HEK293T (cell line): Measurements from ENCODE around the gene USP9X.

Experiments used
- CTCF ChIA-PET: fragments of 350-600 bp; formaldehyde crosslinking; extraction: SDS; loops from one replicate; lab custom pipeline; 2021; ENCODE audit warnings: antibody characterized with exemption, inconsistent platforms; lab: Yijun Ruan, JAX
- POLR2A ChIA-PET: fragments of 350-600 bp; formaldehyde crosslinking; extraction: SDS; loops from one replicate; lab custom pipeline; 2020; ENCODE audit warnings: antibody characterized with exemption, inconsistent platforms; lab: Yijun Ruan, JAX
- DNase-seq: peaks from one replicate; pipeline ENCODE4 v3.0.0; 2012; ENCODE audit warnings: mixed read lengths; ENCODE audit errors: extremely low spot score
- ARNT ChIP-seq: fragments of 450-650 bp; IDR thresholded peaks from 2 replicates; pipeline ENCODE4 v1.6.1; 2017; ENCODE audit warnings: mild to moderate bottlenecking
- BHLHE40 ChIP-seq: fragments of 450-650 bp; IDR thresholded peaks from 2 replicates; pipeline ENCODE4 v1.6.1; 2016; ENCODE audit warnings: mild to moderate bottlenecking, moderate library complexity, borderline replicate concordance
- CTBP1 ChIP-seq: fragments of 450-650 bp; IDR thresholded peaks from 2 replicates; pipeline ENCODE4 v1.6.1; 2016; ENCODE audit warnings: borderline replicate concordance
- ELF4 ChIP-seq: fragments of 450-650 bp; IDR thresholded peaks from 2 replicates; pipeline ENCODE4 v1.6.1; 2017; ENCODE audit warnings: antibody characterized with exemption
- FOXA1 ChIP-seq: fragments of 450-650 bp; IDR thresholded peaks from 2 replicates; pipeline ENCODE4 v1.6.1; 2016; ENCODE audit warnings: mild to moderate bottlenecking
- FOXK2 ChIP-seq: fragments of 450-650 bp; IDR thresholded peaks from 2 replicates; pipeline ENCODE4 v1.6.1; 2016; ENCODE audit warnings: mild to moderate bottlenecking
- FOXM1 ChIP-seq: fragments of 450-650 bp; IDR thresholded peaks from 2 replicates; pipeline ENCODE4 v1.6.1; 2017; ENCODE audit warnings: mild to moderate bottlenecking, borderline replicate concordance
- HDGF ChIP-seq: fragments of 450-650 bp; IDR thresholded peaks from 2 replicates; pipeline ENCODE4 v1.6.1; 2017; ENCODE audit warnings: antibody characterized with exemption, borderline replicate concordance
- L3MBTL2 ChIP-seq: fragments of 450-650 bp; conservative IDR thresholded peaks from 2 replicates; pipeline ENCODE4 v1.6.1; 2016; ENCODE audit warnings: mild to moderate bottlenecking
- LEF1 ChIP-seq: fragments of 450-650 bp; IDR thresholded peaks from 2 replicates; pipeline ENCODE4 v1.6.1; 2017; ENCODE audit warnings: mild to moderate bottlenecking, borderline replicate concordance
- NFRKB ChIP-seq: fragments of 450-650 bp; IDR thresholded peaks from 2 replicates; pipeline ENCODE4 v1.6.1; 2016; ENCODE audit warnings: mild to moderate bottlenecking, moderate library complexity
- PKNOX1 ChIP-seq: fragments of 450-650 bp; IDR thresholded peaks from 2 replicates; pipeline ENCODE4 v1.6.1; 2016
- SP1 ChIP-seq: fragments of 450-650 bp; IDR thresholded peaks from 2 replicates; pipeline ENCODE4 v1.6.1; 2017
- SUZ12 ChIP-seq: fragments of 450-650 bp; IDR thresholded peaks from 2 replicates; pipeline ENCODE4 v1.6.1; 2016; ENCODE audit warnings: mild to moderate bottlenecking
- TARDBP ChIP-seq: fragments of 450-650 bp; IDR thresholded peaks from 2 replicates; pipeline ENCODE4 v1.6.1; 2016
- ZNF384 ChIP-seq: fragments of 450-650 bp; IDR thresholded peaks from 2 replicates; pipeline ENCODE4 v1.6.1; 2016

The USP9X gene

GRCh38 chrX:41153957-41154356 lies 68.7 kb downstream of the USP9X start:
- POLR2A ChIA-PET: no interaction called here
- CTCF ChIA-PET: no interaction called here
- TF ChIP-seq SP1 (no peak), PKNOX1 (no peak), L3MBTL2 (no peak), NFRKB (no peak), CTBP1 (no peak), ARNT (no peak), TARDBP (no peak), LEF1 (no peak), FOXA1 (no peak), FOXK2 (no peak), ELF4 (no peak), FOXM1 (no peak), SUZ12 (no peak), BHLHE40 (no peak), HDGF (no peak), ZNF384 (no peak)
- DNase-seq: no peak

- no peak for TF ChIP-seq L3MBTL2
- TF ChIP-seq FOXK2: no peak
- no peak for TF ChIP-seq BHLHE40
- no peak for TF ChIP-seq NFRKB
- TF ChIP-seq ARNT: no peak
- no peak for TF ChIP-seq TARDBP
- no peak for TF ChIP-seq LEF1
- TF ChIP-seq FOXM1: no peak
- TF ChIP-seq SUZ12: no peak
- no peak for TF ChIP-seq ELF4
- ChIA-PET POLR2A (no interaction called here), CTCF (no interaction called here)
- no peak for DNase-seq
Observed at GRCh38 chrX:41164449-41164848, 79.2 kb downstream of the USP9X start.

GRCh38 chrX:41167888-41168287 lies 82.6 kb downstream of the USP9X start:
- no peak for DNase-seq
- TF ChIP-seq SP1 (no peak), L3MBTL2 (no peak), PKNOX1 (no peak), ZNF384 (no peak), LEF1 (no peak), ELF4 (no peak), NFRKB (no peak), BHLHE40 (no peak)
- POLR2A ChIA-PET: no interaction called here
- CTCF ChIA-PET: no interaction called here

- POLR2A ChIA-PET: no interaction called here
- no peak for DNase-seq
- CTCF ChIA-PET: no interaction called here
- TF ChIP-seq FOXA1: no peak
- no peak for TF ChIP-seq ZNF384
- no peak for TF ChIP-seq BHLHE40
- no peak for TF ChIP-seq NFRKB
- TF ChIP-seq HDGF: no peak
- no peak for TF ChIP-seq LEF1
- no peak for TF ChIP-seq FOXK2
- no peak for TF ChIP-seq TARDBP
- no peak for TF ChIP-seq L3MBTL2
- no peak for TF ChIP-seq CTBP1
- no peak for TF ChIP-seq ELF4
- TF ChIP-seq SP1: no peak
Observed at GRCh38 chrX:41176263-41176662, 91.0 kb downstream of the USP9X start.

- TF ChIP-seq ZNF384: no peak
- no peak for TF ChIP-seq NFRKB
- no peak for TF ChIP-seq FOXK2
- TF ChIP-seq FOXA1: no peak
- no peak for TF ChIP-seq CTBP1
- no peak for TF ChIP-seq BHLHE40
- no peak for TF ChIP-seq TARDBP
- TF ChIP-seq HDGF: no peak
- TF ChIP-seq PKNOX1: no peak
- TF ChIP-seq FOXM1: no peak
- TF ChIP-seq SP1: no peak
- TF ChIP-seq L3MBTL2: no peak
- TF ChIP-seq LEF1: no peak
- TF ChIP-seq ELF4: no peak
- no peak for TF ChIP-seq ARNT
- no peak for TF ChIP-seq SUZ12
- ChIA-PET CTCF (no interaction called here), POLR2A (no interaction called here)
Observed at GRCh38 chrX:41177297-41177696, 92.1 kb downstream of the USP9X start.

GRCh38 chrX:41178201-41178600 lies 93.0 kb downstream of the USP9X start:
- ChIA-PET CTCF (no interaction called here), POLR2A (no interaction called here)
- no peak for DNase-seq
- no peak for TF ChIP-seq PKNOX1
- TF ChIP-seq L3MBTL2: no peak
- no peak for TF ChIP-seq ZNF384
- no peak for TF ChIP-seq ELF4
- no peak for TF ChIP-seq FOXK2
- no peak for TF ChIP-seq SP1
- TF ChIP-seq FOXA1: no peak
- TF ChIP-seq BHLHE40: no peak
- TF ChIP-seq LEF1: no peak
- no peak for TF ChIP-seq FOXM1
- no peak for TF ChIP-seq HDGF
- no peak for TF ChIP-seq ARNT
- no peak for TF ChIP-seq NFRKB
- no peak for TF ChIP-seq CTBP1
- TF ChIP-seq SUZ12: no peak
- TF ChIP-seq TARDBP: no peak

More at GRCh38 chrX:41177297-41177696, 92.1 kb downstream of the USP9X start:
- no peak for DNase-seq
